Stimulated activated naive CD8-positive, alpha-beta T cell treated with anti-CD3 and anti-CD28 coated beads, Interleukin-15, Interleukin-2, amounts not matched to agents 100 ng/mL and 50 ng/mL, for 24 hours (primary cell): ENCODE results near the gene KIF3A.
A peak's percentile ranks its signal among the peaks of the same experiment; 100 is the strongest.

Experiments used
- H3K27ac Mint-ChIP-seq: one replicate; pipeline ENCODE4 v1.8.0; 2021; ENCODE audit warnings: mild to moderate bottlenecking, mixed read lengths
- H3K27me3 Mint-ChIP-seq: one replicate; pipeline ENCODE4 v1.8.0; 2021; ENCODE audit warnings: mixed read lengths
- H3K36me3 Mint-ChIP-seq: one replicate; pipeline ENCODE4 v1.8.0; 2021; ENCODE audit warnings: low read depth, mixed read lengths
- H3K4me1 Mint-ChIP-seq: one replicate; pipeline ENCODE4 v1.8.0; 2021; ENCODE audit warnings: low read depth, mixed read lengths
- H3K4me3 Mint-ChIP-seq: one replicate; pipeline ENCODE4 v1.8.0; 2021; ENCODE audit warnings: mild to moderate bottlenecking, mixed read lengths
- H3K9me3 Mint-ChIP-seq: one replicate; pipeline ENCODE4 v1.8.0; 2021; ENCODE audit warnings: mixed read lengths

KIF3A gene

GRCh38 chr5:132686193-132686592, 51.2 kb downstream of the KIF3A start:
- no peaks in the 10 kb centered on the region for H3K9me3 Mint-ChIP-seq
- H3K4me3 Mint-ChIP-seq = no peak overlapping the region
- no peaks in the 10 kb centered on the region for H3K36me3 Mint-ChIP-seq
- no peaks in the 10 kb centered on the region for H3K27me3 Mint-ChIP-seq
- H3K27ac Mint-ChIP-seq = no peak overlapping the region
- peaks cover 42% of the 10 kb centered on the region for H3K4me1 Mint-ChIP-seq

- H3K27me3 Mint-ChIP-seq = no peaks in the 10 kb centered on the region
- H3K9me3 Mint-ChIP-seq = no peaks in the 10 kb centered on the region
- no peaks in the 10 kb centered on the region for H3K36me3 Mint-ChIP-seq
- H3K4me1 Mint-ChIP-seq = peaks cover 42% of the 10 kb centered on the region
- no peak overlapping the region for H3K4me3 Mint-ChIP-seq
- H3K27ac Mint-ChIP-seq = no peak overlapping the region
Observed at GRCh38 chr5:132684922-132685720, 52.2 kb downstream of the KIF3A start.

GRCh38 chr5:132684491-132684890, 52.9 kb downstream of the KIF3A start:
- Mint-ChIP-seq H3K4me1 (peaks cover 40% of the 10 kb centered on the region), H3K4me3 (no peak overlapping the region), H3K27ac (no peak overlapping the region), H3K36me3 (no peaks in the 10 kb centered on the region), H3K27me3 (no peaks in the 10 kb centered on the region), H3K9me3 (no peaks in the 10 kb centered on the region)

GRCh38 chr5:132681983-132682382, 55.4 kb downstream of the KIF3A start:
- no peak overlapping the region for H3K4me3 Mint-ChIP-seq
- H3K9me3 Mint-ChIP-seq = no peaks in the 10 kb centered on the region
- H3K4me1 Mint-ChIP-seq = peaks cover 21% of the 10 kb centered on the region
- no peaks in the 10 kb centered on the region for H3K36me3 Mint-ChIP-seq
- H3K27ac Mint-ChIP-seq = no peak overlapping the region
- H3K27me3 Mint-ChIP-seq = no peaks in the 10 kb centered on the region

GRCh38 chr5:132681476-132681831, 55.9 kb downstream of the KIF3A start:
- Mint-ChIP-seq H3K27ac (no peak overlapping the region), H3K9me3 (no peaks in the 10 kb centered on the region), H3K27me3 (no peaks in the 10 kb centered on the region), H3K4me3 (no peak overlapping the region), H3K4me1 (peaks cover 21% of the 10 kb centered on the region), H3K36me3 (no peaks in the 10 kb centered on the region)

GRCh38 chr5:132680780-132681475, 56.4 kb downstream of the KIF3A start:
- Mint-ChIP-seq H3K4me3 (no peak overlapping the region), H3K4me1 (peaks cover 19% of the 10 kb centered on the region), H3K27ac (no peak overlapping the region), H3K27me3 (no peaks in the 10 kb centered on the region), H3K36me3 (no peaks in the 10 kb centered on the region), H3K9me3 (no peaks in the 10 kb centered on the region)

- Mint-ChIP-seq H3K4me1 (peaks cover 21% of the 10 kb centered on the region), H3K4me3 (no peak overlapping the region), H3K36me3 (no peaks in the 10 kb centered on the region), H3K9me3 (no peaks in the 10 kb centered on the region), H3K27me3 (no peaks in the 10 kb centered on the region), H3K27ac (no peak overlapping the region)
Observed at GRCh38 chr5:132679717-132680380, 57.5 kb downstream of the KIF3A start.

- Mint-ChIP-seq H3K27me3 (no peaks in the 10 kb centered on the region), H3K27ac (no peak overlapping the region), H3K4me1 (peaks cover 18% of the 10 kb centered on the region), H3K9me3 (no peaks in the 10 kb centered on the region), H3K4me3 (no peak overlapping the region), H3K36me3 (no peaks in the 10 kb centered on the region)
Observed at GRCh38 chr5:132679166-132679565, 58.2 kb downstream of the KIF3A start.

- H3K4me1 Mint-ChIP-seq = peaks cover 22% of the 10 kb centered on the region
Observed at GRCh38 chr5:132678735-132679134, 58.6 kb downstream of the KIF3A start.

GRCh38 chr5:132677682-132678400, 59.5 kb downstream of the KIF3A start:
- no peaks in the 10 kb centered on the region for H3K36me3 Mint-ChIP-seq
- no peaks in the 10 kb centered on the region for H3K9me3 Mint-ChIP-seq
- H3K27me3 Mint-ChIP-seq = no peaks in the 10 kb centered on the region
- H3K27ac Mint-ChIP-seq = no peak overlapping the region
- H3K4me3 Mint-ChIP-seq = no peak overlapping the region
- peaks cover 28% of the 10 kb centered on the region for H3K4me1 Mint-ChIP-seq

More at GRCh38 chr5:132678735-132679134, 58.6 kb downstream of the KIF3A start:
- Mint-ChIP-seq H3K27me3 (no peaks in the 10 kb centered on the region), H3K4me3 (no peak overlapping the region), H3K36me3 (no peaks in the 10 kb centered on the region), H3K27ac (no peak overlapping the region), H3K9me3 (no peaks in the 10 kb centered on the region)

- no peaks in the 10 kb centered on the region for H3K27me3 Mint-ChIP-seq
- H3K36me3 Mint-ChIP-seq = no peaks in the 10 kb centered on the region
- peaks cover 28% of the 10 kb centered on the region for H3K4me1 Mint-ChIP-seq
- H3K4me3 Mint-ChIP-seq = no peak overlapping the region
- no peaks in the 10 kb centered on the region for H3K9me3 Mint-ChIP-seq
- no peak overlapping the region for H3K27ac Mint-ChIP-seq
Observed at GRCh38 chr5:132677191-132677590, 60.2 kb downstream of the KIF3A start.

GRCh38 chr5:132675936-132676689, 61.2 kb downstream of the KIF3A start:
- no peak overlapping the region for H3K4me3 Mint-ChIP-seq
- no peaks in the 10 kb centered on the region for H3K9me3 Mint-ChIP-seq
- H3K27me3 Mint-ChIP-seq = no peaks in the 10 kb centered on the region
- no peak overlapping the region for H3K27ac Mint-ChIP-seq
- H3K36me3 Mint-ChIP-seq = no peaks in the 10 kb centered on the region
- peaks cover 23% of the 10 kb centered on the region for H3K4me1 Mint-ChIP-seq

- no peaks in the 10 kb centered on the region for H3K36me3 Mint-ChIP-seq
- peak overlapping the region; percentile 13 for H3K27ac Mint-ChIP-seq
- H3K27me3 Mint-ChIP-seq = no peaks in the 10 kb centered on the region
- peak overlapping the region; percentile 7 for H3K4me3 Mint-ChIP-seq
- H3K9me3 Mint-ChIP-seq = no peaks in the 10 kb centered on the region
- peaks cover 23% of the 10 kb centered on the region for H3K4me1 Mint-ChIP-seq
Observed at GRCh38 chr5:132674671-132675506, 62.5 kb downstream of the KIF3A start.
